Upper lobe of right lung (tissue), 1 donor: ENCODE data around the gene AXL. TPM values are rescaled to one million over a fixed set of nuclear protein-coding genes. Genes with fewer than 3 reads are reported as not detected.

Experiments
- ATAC-seq: fragments of 200-7000 bp; cut with Tn5 transposase; one replicate; pipeline ENCODE4 v1.9.1; 2020; ENCODE audit warnings: mild to moderate bottlenecking, moderate library complexity
- DNase-seq: peaks from one replicate; pipeline ENCODE4 v3.0.0-alpha.2; 2020
- H3K27ac ChIP-seq: fragments of 200-600 bp; one replicate; pipeline ENCODE4 v1.8.0; 2022
- H3K27me3 ChIP-seq: fragments of 200-600 bp; one replicate; pipeline ENCODE4 v1.8.0; 2022; ENCODE audit warnings: mild to moderate bottlenecking
- H3K36me3 ChIP-seq: fragments of 200-600 bp; one replicate; pipeline ENCODE4 v1.8.0; 2022
- H3K4me1 ChIP-seq: fragments of 200-600 bp; one replicate; pipeline ENCODE4 v1.8.0; 2022
- H3K4me3 ChIP-seq: fragments of 200-600 bp; one replicate; pipeline ENCODE4 v1.8.0; 2022; ENCODE audit warnings: mild to moderate bottlenecking
- H3K9me3 ChIP-seq: fragments of 200-600 bp; one replicate; pipeline ENCODE4 v1.8.0; 2022
- intact Hi-C: fragments of 100-400 bp; cut with DNase I; formaldehyde crosslinking; loops from one replicate; pipeline ENCODE4 v1.11.0; 2022
- total RNA-seq: library from RNA; stranded (reverse); fragmentation: NEBNext Ultra II Directional; extraction: Animal tissue kit (Norgen Biotek cat#: 25700); gene quantifications from one replicate; pipeline ENCODE4 v1.2.1, GENCODE V29; 2021
- TF ChIP-seq, protein P1 (sequence below): fragments of 200-600 bp; IDR thresholded peaks from one replicate; pipeline ENCODE4 v1.8.0; 2022; ENCODE audit warnings: antibody characterized with exemption
- donor health status: DM: no; HTN: yes; CAD: no; lungs with severe emphysema.

Gene AXL
- total RNA-seq, 1 donor from 2014 or later, result 59.1 TPM

DNA sequence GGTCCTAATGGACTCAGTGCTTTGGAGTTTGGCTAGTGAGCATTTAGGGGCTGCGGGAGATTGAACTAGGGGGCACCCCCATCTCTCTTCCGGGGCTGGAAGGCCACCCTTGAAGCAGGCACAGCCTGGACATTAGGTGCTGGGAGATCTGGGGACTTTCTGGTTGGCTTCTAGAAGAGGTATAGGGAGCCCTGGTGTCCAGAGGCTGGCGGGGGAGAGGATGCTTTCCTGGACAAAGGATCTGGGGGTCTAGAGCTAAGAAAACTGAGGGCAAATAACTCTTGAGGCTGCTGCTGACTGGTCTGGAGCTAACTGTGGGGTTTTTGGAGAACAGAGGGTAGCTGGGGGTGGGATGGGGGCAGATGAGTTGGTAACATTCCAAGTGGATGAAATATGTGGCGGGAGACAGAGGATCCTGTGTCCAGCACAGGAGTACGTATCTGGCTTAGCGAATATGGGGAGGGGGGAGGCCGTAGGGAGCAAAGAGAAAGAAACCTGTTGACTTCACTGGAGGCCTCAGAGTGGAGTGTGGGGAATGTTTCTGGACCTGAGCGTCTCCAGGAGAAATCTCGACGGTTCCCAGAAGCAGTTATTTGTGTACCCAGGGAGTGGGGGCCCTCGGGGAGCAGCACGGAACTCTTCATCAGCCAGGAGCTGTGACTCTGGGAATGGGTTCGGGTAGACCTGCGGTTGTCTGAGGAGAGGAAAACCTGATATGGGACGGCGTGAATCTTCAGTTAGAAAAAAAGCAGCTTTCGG lies 46.6 kb downstream of the AXL start:
- DNase-seq (no peak), ATAC-seq (no peak)
- TF ChIP-seq, protein P1, sequence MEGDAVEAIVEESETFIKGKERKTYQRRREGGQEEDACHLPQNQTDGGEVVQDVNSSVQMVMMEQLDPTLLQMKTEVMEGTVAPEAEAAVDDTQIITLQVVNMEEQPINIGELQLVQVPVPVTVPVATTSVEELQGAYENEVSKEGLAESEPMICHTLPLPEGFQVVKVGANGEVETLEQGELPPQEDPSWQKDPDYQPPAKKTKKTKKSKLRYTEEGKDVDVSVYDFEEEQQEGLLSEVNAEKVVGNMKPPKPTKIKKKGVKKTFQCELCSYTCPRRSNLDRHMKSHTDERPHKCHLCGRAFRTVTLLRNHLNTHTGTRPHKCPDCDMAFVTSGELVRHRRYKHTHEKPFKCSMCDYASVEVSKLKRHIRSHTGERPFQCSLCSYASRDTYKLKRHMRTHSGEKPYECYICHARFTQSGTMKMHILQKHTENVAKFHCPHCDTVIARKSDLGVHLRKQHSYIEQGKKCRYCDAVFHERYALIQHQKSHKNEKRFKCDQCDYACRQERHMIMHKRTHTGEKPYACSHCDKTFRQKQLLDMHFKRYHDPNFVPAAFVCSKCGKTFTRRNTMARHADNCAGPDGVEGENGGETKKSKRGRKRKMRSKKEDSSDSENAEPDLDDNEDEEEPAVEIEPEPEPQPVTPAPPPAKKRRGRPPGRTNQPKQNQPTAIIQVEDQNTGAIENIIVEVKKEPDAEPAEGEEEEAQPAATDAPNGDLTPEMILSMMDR, result no peak
- Histone ChIP-seq H3K4me1 (peaks cover 20% of the 10 kb centered on the region), H3K27me3 (no peaks in the 10 kb centered on the region), H3K4me3 (peak overlapping the region; percentile 86), H3K27ac (peak overlapping the region; percentile 99), H3K36me3 (peaks cover 30% of the 10 kb centered on the region), H3K9me3 (no peaks in the 10 kb centered on the region)
- intact Hi-C loops, result no loop called here

DNA sequence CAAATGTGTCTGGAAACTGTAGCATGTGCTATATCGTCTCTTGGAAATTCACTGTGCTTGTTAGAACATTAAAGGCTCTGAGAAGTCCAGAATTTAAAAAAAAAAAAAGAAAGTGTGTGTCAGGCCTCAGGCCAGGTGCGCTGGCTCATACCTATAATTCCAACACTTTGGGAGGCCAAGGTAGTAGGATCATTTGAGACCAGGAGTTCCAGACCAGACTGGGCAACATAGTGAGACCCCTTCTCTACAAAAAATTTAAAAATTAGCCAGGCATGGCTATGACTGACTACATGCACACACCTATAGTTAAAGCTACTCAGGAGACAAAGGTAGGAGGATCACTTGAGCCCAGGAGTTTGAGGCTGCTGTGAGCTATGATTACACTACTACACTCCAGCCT lies 50.0 kb downstream of the AXL start:
- Histone ChIP-seq H3K4me1 (peaks cover 20% of the 10 kb centered on the region), H3K9me3 (no peaks in the 10 kb centered on the region), H3K27me3 (no peaks in the 10 kb centered on the region), H3K36me3 (peaks cover 65% of the 10 kb centered on the region), H3K4me3 (no peak overlapping the region), H3K27ac (no peak overlapping the region)
- ATAC-seq (no peak), DNase-seq (no peak)
- TF ChIP-seq, protein P1, result no peak
- intact Hi-C loops, result no loop called here

DNA sequence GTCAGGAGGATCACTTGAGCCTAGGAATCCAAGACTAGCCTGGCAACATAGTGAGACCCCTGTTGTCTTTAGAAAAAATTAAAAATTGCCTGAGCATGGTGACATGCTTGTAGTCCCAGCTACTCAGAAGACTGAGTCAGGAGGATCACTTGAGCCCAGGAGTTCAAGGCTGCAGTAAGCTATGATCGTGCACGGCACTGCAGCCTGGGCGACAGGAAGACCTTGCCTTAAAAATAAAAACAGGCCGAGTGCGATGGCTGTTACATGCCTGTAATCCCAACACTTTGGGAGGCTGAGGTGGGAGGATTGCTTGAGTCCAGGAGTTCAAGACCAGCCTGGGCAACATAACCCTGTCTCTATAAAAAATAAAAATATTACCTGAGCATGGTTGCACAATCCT lies 50.5 kb downstream of the AXL start:
- Histone ChIP-seq H3K36me3 (peaks cover 70% of the 10 kb centered on the region), H3K27me3 (no peaks in the 10 kb centered on the region), H3K9me3 (no peaks in the 10 kb centered on the region), H3K27ac (no peak overlapping the region), H3K4me1 (peaks cover 20% of the 10 kb centered on the region), H3K4me3 (no peak overlapping the region)
- ATAC-seq (no peak), DNase-seq (no peak)
- TF ChIP-seq, protein P1, result no peak
- intact Hi-C loops, result no loop called here

GRCh38 chr19:41273076-41273475 lies 54.1 kb downstream of the AXL start:
- Histone ChIP-seq H3K4me3 (no peak overlapping the region), H3K4me1 (no peaks in the 10 kb centered on the region), H3K36me3 (peaks cover 100% of the 10 kb centered on the region), H3K27ac (no peak overlapping the region), H3K27me3 (no peaks in the 10 kb centered on the region), H3K9me3 (no peaks in the 10 kb centered on the region)
- no peak for DNase-seq
- TF ChIP-seq, protein P1, result no peak
- intact Hi-C loops, result no loop called here
- no peak for ATAC-seq

- Histone ChIP-seq H3K36me3 (peaks cover 100% of the 10 kb centered on the region), H3K4me3 (no peak overlapping the region), H3K9me3 (no peaks in the 10 kb centered on the region), H3K27me3 (no peaks in the 10 kb centered on the region), H3K27ac (no peak overlapping the region), H3K4me1 (no peaks in the 10 kb centered on the region)
- TF ChIP-seq, protein P1, result no peak
- ATAC-seq, result no peak
- no peak for DNase-seq
- intact Hi-C loops, result no loop called here
Observed at GRCh38 chr19:41274802-41275201, 55.8 kb downstream of the AXL start.
